RWPE2 (cell line): ENCODE data around the gene AMBP.

ENCODE experiments used
- ATAC-seq: fragments of 200-7000 bp; cut with Tn5 transposase; 3 replicates; pipeline ENCODE4 v1.9.1; 2021; ENCODE audit warnings: low read depth
- DNase-seq: peaks from one replicate; pipeline ENCODE4 v3.0.0-alpha.2; 2020; ENCODE audit warnings: low spot score
- H3K27ac ChIP-seq: fragments of 450-650 bp; 2 replicates; pipeline ENCODE4 v1.5.1; 2017; ENCODE audit warnings: mild to moderate bottlenecking; ENCODE audit not compliant: poor library complexity, severe bottlenecking
- H3K27me3 ChIP-seq: fragments of 250-450 bp; sonication (Bioruptor Pico); 2 replicates; pipeline ENCODE4 v1.5.1; 2021; ENCODE audit warnings: mild to moderate bottlenecking, moderate library complexity; ENCODE audit not compliant: insufficient read depth, poor library complexity, severe bottlenecking
- H3K36me3 ChIP-seq: fragments of 250-450 bp; sonication (Bioruptor Pico); 2 replicates; pipeline ENCODE4 v1.5.1; 2020; ENCODE audit warnings: low read depth, mild to moderate bottlenecking, moderate library complexity
- H3K4me1 ChIP-seq: fragments of 250-450 bp; sonication (Bioruptor Pico); 2 replicates; pipeline ENCODE4 v1.5.1; 2021; ENCODE audit warnings: mild to moderate bottlenecking, moderate library complexity; ENCODE audit not compliant: insufficient read depth, poor library complexity, severe bottlenecking
- H3K4me3 ChIP-seq: fragments of 250-450 bp; sonication (Bioruptor Pico); 2 replicates; pipeline ENCODE4 v1.5.1; 2021; ENCODE audit warnings: mild to moderate bottlenecking, moderate library complexity; ENCODE audit not compliant: severe bottlenecking
- H3K9me3 ChIP-seq: fragments of 250-450 bp; sonication (Bioruptor Pico); 2 replicates; pipeline ENCODE4 v1.5.1; 2021; ENCODE audit warnings: mild to moderate bottlenecking, moderate library complexity; ENCODE audit not compliant: severe bottlenecking
- CTCF ChIP-seq: fragments of 450-650 bp; IDR thresholded peaks from one replicate; pipeline ENCODE4 v1.5.1; 2017; ENCODE audit warnings: mild to moderate bottlenecking, moderate library complexity; ENCODE audit not compliant: poor library complexity, severe bottlenecking

AMBP gene

GRCh38 chr9:114026335-114026734, 51.8 kb downstream of the AMBP start:
- H3K36me3 ChIP-seq = peaks cover 21% of the 10 kb centered on the region

GRCh38 chr9:114025760-114026159, 52.3 kb downstream of the AMBP start:
- Histone ChIP-seq H3K36me3 (peaks cover 27% of the 10 kb centered on the region), H3K4me1 (no peaks in the 10 kb centered on the region), H3K9me3 (peaks cover 14% of the 10 kb centered on the region), H3K27ac (no peak overlapping the region), H3K4me3 (no peak overlapping the region), H3K27me3 (no peaks in the 10 kb centered on the region)
- TF ChIP-seq CTCF = no peak
- ATAC-seq (no peak), DNase-seq (no peak)

More at GRCh38 chr9:114026335-114026734, 51.8 kb downstream of the AMBP start:
- Histone ChIP-seq H3K27me3 (no peaks in the 10 kb centered on the region), H3K27ac (no peak overlapping the region), H3K4me1 (no peaks in the 10 kb centered on the region), H3K9me3 (peaks cover 14% of the 10 kb centered on the region), H3K4me3 (no peak overlapping the region)
- ATAC-seq (no peak), DNase-seq (no peak)
- TF ChIP-seq CTCF = no peak

GRCh38 chr9:114025196-114025753, 52.8 kb downstream of the AMBP start:
- no peak for TF ChIP-seq CTCF
- peaks cover 31% of the 10 kb centered on the region for H3K36me3 ChIP-seq
- H3K4me1 ChIP-seq = no peaks in the 10 kb centered on the region
- no peak overlapping the region for H3K4me3 ChIP-seq
- ATAC-seq = no peak
- no peak for DNase-seq
- peaks cover 14% of the 10 kb centered on the region for H3K9me3 ChIP-seq
- H3K27me3 ChIP-seq = no peaks in the 10 kb centered on the region
- no peak overlapping the region for H3K27ac ChIP-seq

GRCh38 chr9:114023961-114024360, 54.1 kb downstream of the AMBP start:
- DNase-seq (no peak), ATAC-seq (no peak)
- H3K36me3 ChIP-seq = peaks cover 40% of the 10 kb centered on the region
- H3K4me1 ChIP-seq = no peaks in the 10 kb centered on the region
- TF ChIP-seq CTCF = no peak
- H3K27ac ChIP-seq = no peak overlapping the region
- H3K9me3 ChIP-seq = peaks cover 14% of the 10 kb centered on the region
- no peak overlapping the region for H3K4me3 ChIP-seq
- no peaks in the 10 kb centered on the region for H3K27me3 ChIP-seq

- ATAC-seq = no peak
- H3K4me1 ChIP-seq = no peaks in the 10 kb centered on the region
- no peak for TF ChIP-seq CTCF
- peaks cover 40% of the 10 kb centered on the region for H3K36me3 ChIP-seq
- H3K4me3 ChIP-seq = no peak overlapping the region
- peaks cover 14% of the 10 kb centered on the region for H3K9me3 ChIP-seq
- H3K27me3 ChIP-seq = no peaks in the 10 kb centered on the region
- no peak for DNase-seq
- no peak overlapping the region for H3K27ac ChIP-seq
Observed at GRCh38 chr9:114021578-114021977, 56.5 kb downstream of the AMBP start.
